ENCODE results near the gene APOL1. TPM values are rescaled to one million over a fixed set of nuclear protein-coding genes. Genes with fewer than 3 reads are reported as not detected.

The APOL1 gene
- total and polyA plus RNA-seq, 2 of the 13 experiments (the other 11 are each of a cell fraction or from before 2014, with no cell fraction given), result 20.3 to 75.0 TPM

- TF ChIP-seq, protein P1, sequence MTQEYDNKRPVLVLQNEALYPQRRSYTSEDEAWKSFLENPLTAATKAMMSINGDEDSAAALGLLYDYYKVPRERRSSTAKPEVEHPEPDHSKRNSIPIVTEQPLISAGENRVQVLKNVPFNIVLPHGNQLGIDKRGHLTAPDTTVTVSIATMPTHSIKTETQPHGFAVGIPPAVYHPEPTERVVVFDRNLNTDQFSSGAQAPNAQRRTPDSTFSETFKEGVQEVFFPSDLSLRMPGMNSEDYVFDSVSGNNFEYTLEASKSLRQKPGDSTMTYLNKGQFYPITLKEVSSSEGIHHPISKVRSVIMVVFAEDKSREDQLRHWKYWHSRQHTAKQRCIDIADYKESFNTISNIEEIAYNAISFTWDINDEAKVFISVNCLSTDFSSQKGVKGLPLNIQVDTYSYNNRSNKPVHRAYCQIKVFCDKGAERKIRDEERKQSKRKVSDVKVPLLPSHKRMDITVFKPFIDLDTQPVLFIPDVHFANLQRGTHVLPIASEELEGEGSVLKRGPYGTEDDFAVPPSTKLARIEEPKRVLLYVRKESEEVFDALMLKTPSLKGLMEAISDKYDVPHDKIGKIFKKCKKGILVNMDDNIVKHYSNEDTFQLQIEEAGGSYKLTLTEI (CRISPR knock-in tag; conservative IDR thresholded peaks at IDR 0.05), result no peak
- TF ChIP-seq ZNF775 (CRISPR knock-in tag; IDR thresholded peaks at IDR 0.05; ENCODE audit: borderline replicate concordance), result no peak
- no peak for TF ChIP-seq MBD4 (IDR thresholded peaks at IDR 0.05; ENCODE audit: borderline replicate concordance, low read length)
- TF ChIP-seq CENPBD1 (CRISPR knock-in tag; IDR thresholded peaks at IDR 0.05; ENCODE audit: borderline replicate concordance, low read depth), result no peak
- TF ChIP-seq ZNF703 (CRISPR knock-in tag; IDR thresholded peaks at IDR 0.05; ENCODE audit: borderline replicate concordance), result no peak
- no peak for TF ChIP-seq ELK4 (CRISPR knock-in tag; IDR thresholded peaks at IDR 0.05; ENCODE audit: borderline replicate concordance)
- no peak for TF ChIP-seq IKZF1 (IDR thresholded peaks at IDR 0.05)
- TF ChIP-seq, protein P2, sequence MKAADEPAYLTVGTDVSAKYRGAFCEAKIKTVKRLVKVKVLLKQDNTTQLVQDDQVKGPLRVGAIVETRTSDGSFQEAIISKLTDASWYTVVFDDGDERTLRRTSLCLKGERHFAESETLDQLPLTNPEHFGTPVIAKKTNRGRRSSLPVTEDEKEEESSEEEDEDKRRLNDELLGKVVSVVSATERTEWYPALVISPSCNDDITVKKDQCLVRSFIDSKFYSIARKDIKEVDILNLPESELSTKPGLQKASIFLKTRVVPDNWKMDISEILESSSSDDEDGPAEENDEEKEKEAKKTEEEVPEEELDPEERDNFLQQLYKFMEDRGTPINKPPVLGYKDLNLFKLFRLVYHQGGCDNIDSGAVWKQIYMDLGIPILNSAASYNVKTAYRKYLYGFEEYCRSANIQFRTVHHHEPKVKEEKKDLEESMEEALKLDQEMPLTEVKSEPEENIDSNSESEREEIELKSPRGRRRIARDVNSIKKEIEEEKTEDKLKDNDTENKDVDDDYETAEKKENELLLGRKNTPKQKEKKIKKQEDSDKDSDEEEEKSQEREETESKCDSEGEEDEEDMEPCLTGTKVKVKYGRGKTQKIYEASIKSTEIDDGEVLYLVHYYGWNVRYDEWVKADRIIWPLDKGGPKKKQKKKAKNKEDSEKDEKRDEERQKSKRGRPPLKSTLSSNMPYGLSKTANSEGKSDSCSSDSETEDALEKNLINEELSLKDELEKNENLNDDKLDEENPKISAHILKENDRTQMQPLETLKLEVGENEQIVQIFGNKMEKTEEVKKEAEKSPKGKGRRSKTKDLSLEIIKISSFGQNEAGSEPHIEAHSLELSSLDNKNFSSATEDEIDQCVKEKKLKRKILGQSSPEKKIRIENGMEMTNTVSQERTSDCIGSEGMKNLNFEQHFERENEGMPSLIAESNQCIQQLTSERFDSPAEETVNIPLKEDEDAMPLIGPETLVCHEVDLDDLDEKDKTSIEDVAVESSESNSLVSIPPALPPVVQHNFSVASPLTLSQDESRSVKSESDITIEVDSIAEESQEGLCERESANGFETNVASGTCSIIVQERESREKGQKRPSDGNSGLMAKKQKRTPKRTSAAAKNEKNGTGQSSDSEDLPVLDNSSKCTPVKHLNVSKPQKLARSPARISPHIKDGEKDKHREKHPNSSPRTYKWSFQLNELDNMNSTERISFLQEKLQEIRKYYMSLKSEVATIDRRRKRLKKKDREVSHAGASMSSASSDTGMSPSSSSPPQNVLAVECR (CRISPR knock-in tag; IDR thresholded peaks at IDR 0.05; ENCODE audit: borderline replicate concordance), result peak; percentile 92
- TF ChIP-seq KLF6 (CRISPR knock-in tag; IDR thresholded peaks at IDR 0.05), result peak; percentile 51; the same call in 1 of the 2 replicates
- peak in 1 of 2 experiments; percentile 27; a peak in 1 of 4 replicates for TF ChIP-seq EP300 (IDR thresholded peaks at IDR 0.05; ENCODE audit: low read depth in 2 of 2, low read length in 2 of 2)
- no peak for TF ChIP-seq EP300 (CRISPR knock-in tag; IDR thresholded peaks at IDR 0.05; ENCODE audit: borderline replicate concordance)
- TF ChIP-seq, protein P3, sequence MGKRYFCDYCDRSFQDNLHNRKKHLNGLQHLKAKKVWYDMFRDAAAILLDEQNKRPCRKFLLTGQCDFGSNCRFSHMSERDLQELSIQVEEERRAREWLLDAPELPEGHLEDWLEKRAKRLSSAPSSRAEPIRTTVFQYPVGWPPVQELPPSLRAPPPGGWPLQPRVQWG (CRISPR knock-in tag; IDR thresholded peaks at IDR 0.05; ENCODE audit: borderline replicate concordance, low read depth), result no peak
- TF ChIP-seq REL (CRISPR knock-in tag; conservative IDR thresholded peaks at IDR 0.05), result no peak
- 0 out of 2 replicates have a peak, but pooled peaks have one; percentile 25 for TF ChIP-seq ZNF556 (CRISPR knock-in tag; IDR thresholded peaks at IDR 0.05; ENCODE audit: borderline replicate concordance)
- peak; percentile 97; the same call in 1 of the 2 replicates for TF ChIP-seq DMTF1 (CRISPR knock-in tag; IDR thresholded peaks at IDR 0.05)
- 0 out of 2 replicates have a peak, but pooled peaks have one; percentile 21 for TF ChIP-seq AHR (CRISPR knock-in tag; IDR thresholded peaks at IDR 0.05)
- TF ChIP-seq, protein P4, sequence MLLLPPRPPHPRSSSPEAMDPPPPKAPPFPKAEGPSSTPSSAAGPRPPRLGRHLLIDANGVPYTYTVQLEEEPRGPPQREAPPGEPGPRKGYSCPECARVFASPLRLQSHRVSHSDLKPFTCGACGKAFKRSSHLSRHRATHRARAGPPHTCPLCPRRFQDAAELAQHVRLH (CRISPR knock-in tag; IDR thresholded peaks at IDR 0.05; ENCODE audit: borderline replicate concordance, low read depth), result peak; percentile 80
Measured at GRCh38 chr22:36239401-36240171, 13.3 kb upstream of the APOL1 start, which contains the start of gene APOL2 (continued).
